SKM-1 treated with dmso at 0.1 percent for 144 hours (cell line): ENCODE results near the gene SDC3.
"Not testable (repeated sequence)": the region's sequence is repeated elsewhere in the genome, so short reads cannot be mapped to it uniquely, and the experiment has no call there.

Source experiments
- DNase-seq: peaks from one replicate; lab custom pipeline; 2025; ENCODE audit not compliant: unreplicated experiment; lab: John Stamatoyannopoulos, UW

The SDC3 gene, protein sequence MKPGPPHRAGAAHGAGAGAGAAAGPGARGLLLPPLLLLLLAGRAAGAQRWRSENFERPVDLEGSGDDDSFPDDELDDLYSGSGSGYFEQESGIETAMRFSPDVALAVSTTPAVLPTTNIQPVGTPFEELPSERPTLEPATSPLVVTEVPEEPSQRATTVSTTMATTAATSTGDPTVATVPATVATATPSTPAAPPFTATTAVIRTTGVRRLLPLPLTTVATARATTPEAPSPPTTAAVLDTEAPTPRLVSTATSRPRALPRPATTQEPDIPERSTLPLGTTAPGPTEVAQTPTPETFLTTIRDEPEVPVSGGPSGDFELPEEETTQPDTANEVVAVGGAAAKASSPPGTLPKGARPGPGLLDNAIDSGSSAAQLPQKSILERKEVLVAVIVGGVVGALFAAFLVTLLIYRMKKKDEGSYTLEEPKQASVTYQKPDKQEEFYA

DNA sequence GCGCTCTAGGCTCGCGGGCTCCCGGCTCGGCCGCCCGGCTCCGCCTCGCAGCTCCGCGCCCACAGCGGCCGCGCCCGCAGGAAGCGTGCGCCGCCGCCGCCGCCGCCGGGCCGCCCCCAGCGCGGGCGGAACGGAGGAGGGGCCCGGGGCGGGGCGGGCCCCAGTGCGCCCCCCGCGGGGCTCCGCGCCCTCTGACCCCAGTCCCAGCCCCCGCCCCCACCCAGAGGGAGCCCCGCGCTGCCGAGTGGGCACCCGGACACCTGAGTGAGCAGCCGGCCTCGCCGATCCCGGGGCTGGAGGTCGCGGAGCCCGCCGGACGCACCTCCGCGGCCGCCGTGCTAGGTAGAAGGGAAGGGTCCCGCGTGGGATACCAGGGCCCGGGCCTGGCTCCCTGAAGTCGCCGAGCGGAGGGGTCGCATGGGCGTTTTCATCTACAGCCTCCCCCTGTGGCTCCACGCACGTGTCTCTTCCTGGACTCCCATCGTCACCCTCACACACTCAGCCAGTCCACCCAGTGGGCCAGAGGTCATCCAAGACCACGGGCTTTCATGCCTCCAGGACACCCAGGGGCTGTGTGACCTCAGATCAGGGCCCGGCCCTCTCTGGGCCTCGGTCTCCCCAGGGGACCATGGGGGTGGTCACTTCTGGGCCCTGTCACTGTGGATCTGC, at the start of gene SDC3:
Gene SDC3 (minus strand): TSS at position 63 of the 669 bp plus-strand sequence. CDS start 172 bp downstream, outside the sequence.
- no peak for DNase-seq

DNA sequence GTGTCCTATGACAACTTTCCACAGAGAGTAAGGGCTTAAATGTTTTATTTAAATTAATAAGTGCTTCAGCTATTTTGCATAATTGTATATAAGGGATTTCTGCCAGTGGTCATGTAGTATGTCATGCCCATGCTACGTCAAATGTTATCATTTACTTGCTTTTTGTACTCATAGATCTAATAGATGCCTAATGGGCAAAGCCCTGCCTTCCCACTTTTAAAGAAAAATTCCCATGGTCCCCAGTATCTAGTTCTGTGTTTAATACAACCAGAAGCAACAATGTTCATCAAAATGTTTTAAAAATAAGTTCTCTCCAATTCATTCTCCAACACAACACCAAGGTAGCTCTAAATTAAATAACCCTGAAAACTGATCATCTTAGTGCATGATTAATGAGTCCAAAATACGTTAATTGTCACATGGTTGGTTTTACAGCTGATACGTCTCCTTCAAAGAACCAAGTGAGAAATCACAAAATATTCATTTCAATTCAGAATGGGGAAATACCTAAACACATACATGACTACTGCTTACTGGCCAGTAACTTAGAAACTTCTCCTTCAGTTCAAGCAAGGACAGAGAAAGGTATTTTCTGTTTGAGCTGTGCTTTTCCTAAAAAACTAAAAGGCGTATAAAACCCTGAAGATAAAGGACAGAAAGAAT, 49.1 kb upstream of the SDC3 start:
- no peak for DNase-seq

DNA sequence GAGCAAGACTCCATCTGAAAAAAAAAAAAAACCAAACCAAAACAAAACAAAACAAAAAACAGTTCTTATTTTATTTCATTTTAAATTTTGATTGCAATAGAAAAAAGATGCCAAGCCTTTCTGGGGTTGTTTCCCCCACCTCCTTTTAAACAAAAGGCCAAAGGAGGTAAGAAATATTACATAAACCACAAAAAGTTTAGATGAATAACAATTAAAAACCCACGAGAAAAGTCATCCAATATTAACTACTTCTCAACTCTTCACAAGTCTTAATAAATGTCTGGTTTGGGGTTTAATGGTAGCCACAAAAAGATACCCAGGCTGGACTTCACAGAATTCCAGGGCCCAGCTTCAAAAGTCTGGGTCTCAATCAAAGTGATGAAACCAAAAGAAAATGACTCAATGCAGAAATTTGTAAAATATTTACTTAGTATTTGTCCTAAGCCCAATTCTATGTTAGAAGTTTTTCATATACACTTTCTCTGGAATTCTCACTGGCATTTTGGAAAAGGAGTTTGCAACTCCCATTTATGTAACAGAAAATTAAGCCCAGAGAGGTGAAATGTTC, 47.0 kb upstream of the SDC3 start:
- no peak for DNase-seq

DNA sequence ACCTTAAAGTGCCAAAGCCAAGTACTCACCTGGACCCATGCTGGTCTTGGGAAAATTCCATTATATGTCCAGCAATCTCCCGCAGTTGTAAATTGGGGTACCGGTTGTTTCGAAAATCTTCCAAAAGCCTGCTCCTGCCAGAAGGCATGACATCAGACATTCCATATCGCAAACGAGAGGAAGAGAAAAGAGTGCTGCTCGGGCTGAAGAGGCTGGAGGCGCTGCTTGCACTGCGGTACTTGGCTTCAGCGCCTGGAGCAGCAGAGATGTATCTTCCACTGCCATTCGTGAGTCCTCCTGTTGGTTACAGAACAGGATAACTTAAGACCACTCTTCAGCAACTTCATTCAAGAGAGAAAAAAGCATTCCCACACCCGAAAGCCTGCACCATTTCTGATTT, 45.1 kb upstream of the SDC3 start:
- no peak for DNase-seq

DNA sequence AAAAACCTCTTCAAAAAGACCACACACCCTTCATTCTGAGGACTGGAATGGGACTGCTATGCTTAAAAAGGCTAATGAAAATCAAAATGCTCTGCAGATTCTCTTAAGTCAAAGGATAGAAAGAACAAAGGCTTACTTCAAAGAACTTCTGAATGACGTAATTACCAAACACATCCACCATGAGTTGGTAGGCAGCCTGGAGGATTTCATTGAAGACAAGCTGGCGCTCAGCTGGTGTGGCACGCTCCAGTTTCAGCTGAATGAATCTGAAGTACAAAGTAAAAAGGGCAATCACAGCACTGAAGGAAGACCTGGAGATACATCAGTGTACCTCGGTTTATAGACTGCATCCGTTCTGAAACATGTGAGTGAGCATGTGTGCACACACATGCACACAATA, 43.5 kb upstream of the SDC3 start:
- no peak for DNase-seq

DNA sequence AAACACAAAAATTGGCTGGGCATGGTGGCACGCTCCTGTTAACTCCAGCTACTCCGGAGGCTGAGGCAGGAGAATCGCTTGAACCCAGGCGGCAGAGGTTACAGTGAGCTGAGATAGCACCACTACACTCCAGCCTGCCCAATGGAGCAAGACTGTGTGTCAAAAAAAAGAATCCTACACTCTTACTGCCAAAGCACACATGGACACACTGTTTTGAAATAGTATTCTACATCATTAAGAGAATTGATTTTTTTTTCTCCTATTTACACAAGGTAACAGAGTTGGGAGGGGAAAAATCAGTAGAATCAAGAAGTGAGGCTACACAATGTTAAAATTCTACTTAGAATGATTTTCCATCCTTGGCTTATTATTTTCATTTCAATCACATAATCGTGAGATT, 42.1 kb upstream of the SDC3 start:
- no peak for DNase-seq

DNA sequence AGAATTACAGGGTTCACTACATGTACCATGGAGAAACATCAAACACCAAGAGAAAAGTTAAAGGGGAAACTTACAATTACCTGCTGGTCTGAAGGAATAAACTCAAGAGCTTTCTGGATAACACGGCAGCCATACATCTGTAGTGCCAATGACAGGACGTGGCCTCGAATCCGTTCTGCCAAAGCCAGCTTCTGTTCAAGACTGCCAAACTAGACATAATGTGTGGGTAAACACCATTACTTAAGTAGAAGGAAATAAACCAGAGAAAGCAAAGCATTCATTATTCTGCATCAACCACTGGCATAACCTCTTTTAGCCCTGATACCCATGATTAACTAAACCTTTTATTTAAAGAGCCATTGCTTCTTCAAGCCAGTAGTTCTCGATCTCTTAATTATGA, 41.5 kb upstream of the SDC3 start:
- DNase-seq = no peak

DNA sequence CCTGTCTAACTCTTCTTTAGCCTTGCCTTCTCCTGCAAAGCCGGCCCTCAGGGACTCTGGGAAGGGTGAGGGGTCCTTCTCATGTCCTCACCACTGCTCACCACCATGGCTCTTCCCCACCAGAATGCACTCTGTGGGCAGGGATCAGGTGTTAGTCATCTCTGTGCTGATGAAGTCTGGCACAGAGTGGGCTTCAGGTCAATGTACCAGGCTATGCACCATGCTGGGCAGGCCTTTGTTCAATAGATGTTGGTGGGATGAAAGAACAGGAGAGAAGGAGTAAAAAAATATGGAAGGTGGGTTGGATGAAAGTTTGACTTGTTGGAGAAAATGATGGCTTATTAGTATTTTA, 40.9 kb upstream of the SDC3 start:
- DNase-seq = not testable (repeated sequence)

DNA sequence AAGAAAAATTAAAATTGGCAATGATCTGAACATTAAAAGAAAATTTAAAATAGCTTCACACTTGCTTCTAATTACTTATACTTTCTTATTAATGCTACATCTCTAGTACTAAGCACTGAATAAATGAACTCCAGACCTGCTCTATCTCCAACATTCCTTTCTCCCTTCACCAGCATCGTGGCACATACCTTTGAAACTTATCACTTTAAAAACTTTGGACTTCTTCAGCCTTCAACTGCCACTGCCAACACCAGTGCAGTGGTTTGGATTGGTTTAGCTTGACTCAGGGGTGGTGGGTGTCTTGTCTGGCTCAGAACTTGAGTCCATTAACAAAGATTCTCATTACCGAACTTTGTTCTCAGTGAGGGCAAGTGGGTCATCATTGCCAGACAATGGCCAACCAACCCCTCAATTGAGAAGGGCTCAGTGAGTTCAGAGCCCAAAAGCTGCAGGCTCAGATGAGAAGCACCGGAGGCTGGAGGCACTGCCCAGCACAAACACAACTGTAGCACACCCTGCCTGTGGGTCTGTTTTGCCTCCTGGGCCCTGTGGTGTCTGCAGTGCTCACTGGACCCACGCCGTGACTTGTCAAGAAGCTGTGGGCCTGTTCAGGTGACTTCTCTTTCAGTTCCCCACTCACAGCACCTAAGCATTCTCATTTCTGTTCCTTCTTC, 40.4 kb upstream of the SDC3 start:
- DNase-seq = not testable (repeated sequence)

DNA sequence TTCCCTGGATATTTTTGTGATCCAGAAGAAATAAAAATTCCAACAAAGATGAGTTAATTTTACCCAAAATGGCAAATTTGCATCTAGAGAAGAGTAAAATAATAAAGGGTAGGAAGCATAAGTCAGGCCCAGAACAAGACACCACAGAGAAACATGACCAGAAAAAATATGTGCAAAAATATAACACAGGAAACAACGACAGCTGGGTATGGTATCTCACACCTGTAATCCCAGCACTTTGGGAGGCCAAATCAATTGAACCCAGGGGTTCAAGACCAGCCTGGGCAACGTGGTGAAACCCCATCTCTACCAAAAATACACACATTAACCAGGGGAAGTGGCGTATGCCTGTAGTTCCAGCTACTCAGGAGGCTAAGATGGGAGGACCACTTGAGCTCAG, 39.7 kb upstream of the SDC3 start:
- no peak for DNase-seq

DNA sequence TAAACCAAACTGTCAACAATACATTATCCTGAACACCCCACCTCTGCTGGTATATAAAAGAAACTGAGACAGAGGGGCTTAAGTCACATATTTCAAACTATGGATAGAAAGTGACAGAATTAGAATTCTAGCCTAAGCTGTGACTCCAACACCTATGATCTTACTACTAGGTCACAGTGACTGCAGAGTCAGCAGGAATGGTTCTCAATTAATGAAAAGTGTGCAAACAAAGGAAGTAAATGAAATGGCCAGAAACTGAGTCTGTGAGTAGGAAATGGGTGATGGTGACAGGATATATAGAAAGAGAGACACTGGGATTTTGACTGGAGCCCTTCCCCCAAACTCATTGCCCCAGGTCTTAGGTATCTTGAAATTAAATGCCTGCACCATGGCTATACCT, 38.7 kb upstream of the SDC3 start:
- no peak for DNase-seq

DNA sequence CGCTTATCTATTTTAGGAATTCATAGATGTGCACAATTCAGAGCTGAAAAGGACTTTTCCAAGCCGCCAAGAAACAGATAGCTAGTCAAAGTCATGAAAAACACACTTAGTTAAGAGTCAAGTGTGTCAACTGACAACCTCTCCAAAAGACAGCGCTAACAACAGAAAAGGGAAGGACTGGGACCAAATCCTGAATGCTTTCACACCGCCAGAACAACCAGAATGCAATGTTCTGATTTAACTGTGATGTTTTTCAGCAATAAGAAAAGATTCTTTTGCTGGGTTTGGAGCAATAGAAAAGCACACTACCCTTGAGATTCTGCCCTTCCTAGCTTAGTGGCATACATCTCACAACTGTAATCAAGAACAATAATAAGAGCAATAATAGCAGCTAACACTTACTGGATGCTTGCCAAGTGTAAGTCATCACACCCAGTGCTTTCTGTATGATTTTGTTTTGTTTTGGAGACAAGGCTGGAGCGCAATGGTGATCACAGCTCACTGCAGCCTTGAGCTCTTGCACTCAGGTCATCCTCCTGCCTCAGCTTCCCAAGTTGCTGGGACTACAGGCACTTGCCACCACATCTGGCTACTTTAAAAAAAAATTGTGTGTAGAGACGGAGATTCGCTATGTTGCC, 33.9 kb upstream of the SDC3 start:
- no peak for DNase-seq

DNA sequence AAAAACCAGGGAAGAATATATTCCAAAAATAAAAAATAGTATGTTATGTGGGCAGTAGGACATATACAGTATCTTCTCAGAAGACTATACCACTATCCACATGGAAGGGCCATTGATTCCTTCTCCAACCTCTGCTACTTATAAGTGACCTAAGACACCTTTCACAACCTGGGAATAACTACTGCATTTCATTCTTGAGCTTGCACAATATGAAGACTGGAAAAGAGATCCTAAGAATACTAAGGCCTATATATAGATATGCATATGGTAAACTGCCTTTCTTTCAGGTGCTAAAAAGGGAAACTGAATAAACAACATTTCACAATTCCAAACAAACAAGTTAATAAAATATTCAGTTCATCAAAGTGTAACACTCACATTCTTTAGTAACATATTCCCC, 32.0 kb upstream of the SDC3 start:
- no peak for DNase-seq

DNA sequence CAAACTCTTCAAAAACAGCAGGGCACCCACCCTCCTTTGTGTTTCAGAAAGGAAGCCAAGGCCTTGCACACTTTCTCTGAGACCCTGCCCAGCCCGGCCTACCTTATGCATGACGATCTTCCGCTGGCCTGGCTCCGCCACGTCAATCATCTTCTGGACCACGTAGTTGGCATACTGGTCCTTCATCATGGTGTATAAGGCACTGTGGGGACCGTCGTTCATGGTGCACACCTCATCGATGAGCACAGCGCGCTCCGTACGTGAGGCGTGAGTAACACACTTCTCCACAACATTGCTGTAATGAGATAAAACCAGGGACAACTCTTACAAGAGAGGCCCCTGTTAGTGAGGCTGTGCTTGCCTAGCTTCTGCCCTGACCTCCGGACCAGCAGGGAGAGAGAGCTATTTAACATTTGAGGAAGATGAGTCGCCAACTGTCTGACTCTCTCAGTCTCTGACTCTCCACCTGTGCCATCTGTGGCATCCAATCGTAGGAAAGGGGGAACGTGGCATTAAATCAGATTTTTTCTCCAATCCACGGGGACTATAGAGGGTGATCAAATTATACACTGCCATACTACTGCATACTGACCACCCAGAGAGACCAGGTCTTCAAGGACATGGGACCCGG, 28.1 kb upstream of the SDC3 start:
- no peak for DNase-seq

DNA sequence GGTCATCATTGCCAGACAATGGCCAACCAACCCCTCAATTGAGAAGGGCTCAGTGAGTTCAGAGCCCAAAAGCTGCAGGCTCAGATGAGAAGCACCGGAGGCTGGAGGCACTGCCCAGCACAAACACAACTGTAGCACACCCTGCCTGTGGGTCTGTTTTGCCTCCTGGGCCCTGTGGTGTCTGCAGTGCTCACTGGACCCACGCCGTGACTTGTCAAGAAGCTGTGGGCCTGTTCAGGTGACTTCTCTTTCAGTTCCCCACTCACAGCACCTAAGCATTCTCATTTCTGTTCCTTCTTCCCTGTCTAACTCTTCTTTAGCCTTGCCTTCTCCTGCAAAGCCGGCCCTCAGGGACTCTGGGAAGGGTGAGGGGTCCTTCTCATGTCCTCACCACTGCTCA, 27.2 kb upstream of the SDC3 start:
- not testable (repeated sequence) for DNase-seq

DNA sequence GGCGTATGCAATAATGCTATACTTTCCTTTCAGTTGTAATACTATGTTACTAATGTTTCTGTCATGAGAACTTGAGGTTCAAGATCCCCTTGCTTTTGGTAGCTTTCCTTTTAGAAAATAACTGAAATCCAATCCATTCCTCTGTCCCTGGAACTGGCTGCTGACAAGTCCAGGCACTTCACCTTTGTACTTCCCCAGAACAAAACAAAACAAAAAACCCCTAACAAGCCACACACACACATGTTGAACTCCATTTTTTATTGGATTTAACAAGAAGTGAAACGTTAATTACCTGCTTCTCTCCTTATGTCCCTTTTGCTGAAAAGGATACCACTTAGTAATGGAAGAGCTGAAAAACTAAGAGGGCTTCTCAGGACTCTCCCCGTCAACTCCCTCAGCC, 26.1 kb upstream of the SDC3 start:
- no peak for DNase-seq

DNA sequence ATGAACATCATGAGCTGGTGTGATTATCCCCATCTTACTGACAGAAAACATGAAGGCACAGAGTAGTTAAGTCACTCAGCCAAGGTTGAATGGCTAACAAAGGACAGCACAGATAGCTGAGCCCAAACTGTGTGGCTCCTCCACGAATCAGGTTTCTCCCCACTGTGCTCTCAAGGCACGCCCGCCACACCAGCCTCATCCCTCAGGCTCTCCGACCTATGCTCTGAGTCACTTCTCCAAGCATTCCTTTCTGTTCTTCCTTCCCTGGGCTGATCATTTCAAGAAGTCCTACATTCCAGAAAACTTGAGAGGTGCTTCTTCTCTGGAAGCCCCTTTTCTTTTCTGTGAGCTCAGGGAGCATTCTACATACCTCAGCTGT, 25.3 kb upstream of the SDC3 start:
- DNase-seq = no peak

DNA sequence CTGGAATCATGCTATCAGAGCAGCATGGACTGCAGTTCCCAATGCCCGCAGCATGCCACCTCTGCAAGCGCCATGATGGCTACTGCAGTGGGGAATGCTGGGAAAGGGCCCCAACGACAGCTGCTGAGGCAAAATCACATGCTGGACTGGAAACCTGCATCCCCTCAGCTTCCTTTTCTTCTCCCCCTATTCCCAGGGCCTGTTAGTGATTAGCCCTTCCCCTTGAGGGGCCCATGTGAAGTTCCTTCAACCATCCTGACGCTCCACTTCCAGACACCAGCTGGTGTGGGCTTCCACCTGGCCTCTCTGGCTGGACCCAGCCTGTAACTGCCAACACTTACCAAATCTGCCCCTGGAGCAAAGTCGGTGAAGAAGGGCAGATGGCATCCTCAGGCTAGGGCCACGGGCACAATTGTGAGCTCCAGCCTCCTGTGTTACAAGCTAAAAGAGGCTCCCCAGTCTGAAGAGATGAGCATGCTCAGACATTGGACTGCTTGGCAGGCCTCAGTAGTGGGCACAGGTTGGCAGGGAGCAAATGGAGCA, 22.1 kb upstream of the SDC3 start:
- no peak for DNase-seq

DNA sequence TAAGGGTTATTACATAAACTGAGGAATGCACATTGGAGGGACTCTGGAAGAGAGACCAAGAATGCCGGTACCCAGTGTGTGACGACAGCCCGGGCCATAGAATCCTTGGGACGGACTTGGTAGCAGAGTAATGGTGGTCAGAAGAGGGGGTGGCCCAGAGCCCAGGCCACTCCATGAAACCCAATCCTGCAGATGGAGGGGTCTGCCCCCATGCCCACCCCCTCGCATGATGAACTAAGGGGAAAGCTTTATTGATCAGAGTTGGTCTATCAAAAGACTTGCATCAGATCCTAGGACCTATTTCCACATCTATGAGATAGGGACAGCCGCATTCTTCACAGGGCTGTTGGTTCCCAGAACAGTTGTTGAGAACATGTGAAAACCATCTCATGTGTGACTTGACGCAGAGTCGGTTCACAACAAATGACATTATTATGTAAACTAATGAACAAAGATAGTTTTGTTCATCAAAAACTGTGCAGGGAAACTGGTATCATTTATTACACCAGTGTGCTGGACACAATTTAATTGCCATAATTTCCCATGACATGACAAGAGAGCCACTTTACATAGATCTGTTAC, 21.5 kb upstream of the SDC3 start:
- DNase-seq = no peak
